GM12801 (cell line): ENCODE measurements around the gene CSNK2A2.

Experiments
- TF ChIP-seq, protein P1 (sequence below): IDR thresholded peaks from one replicate; pipeline ENCODE4 v1.5.1; 2011; ENCODE audit warnings: control low read depth; ENCODE audit not compliant: insufficient read length; ENCODE audit errors: extremely low read depth

The CSNK2A2 gene

DNA sequence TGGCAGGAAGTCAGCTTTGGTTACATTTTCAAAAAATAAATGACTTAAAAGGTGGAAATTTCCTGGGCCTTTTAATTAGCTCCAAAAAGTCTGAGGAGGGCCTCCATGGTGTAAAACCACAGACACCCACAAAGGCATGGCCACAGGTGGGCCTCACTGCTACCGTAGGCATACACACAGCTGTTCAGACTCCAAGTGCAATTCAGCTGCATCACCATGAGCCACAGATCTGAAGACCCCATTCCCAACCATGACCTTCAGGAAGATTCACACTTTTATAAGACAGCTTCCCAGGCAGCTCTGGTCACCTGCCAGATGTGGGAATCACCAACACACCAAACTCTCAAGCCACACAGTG, 20.6 kb downstream of the CSNK2A2 start:
- TF ChIP-seq, protein P1, sequence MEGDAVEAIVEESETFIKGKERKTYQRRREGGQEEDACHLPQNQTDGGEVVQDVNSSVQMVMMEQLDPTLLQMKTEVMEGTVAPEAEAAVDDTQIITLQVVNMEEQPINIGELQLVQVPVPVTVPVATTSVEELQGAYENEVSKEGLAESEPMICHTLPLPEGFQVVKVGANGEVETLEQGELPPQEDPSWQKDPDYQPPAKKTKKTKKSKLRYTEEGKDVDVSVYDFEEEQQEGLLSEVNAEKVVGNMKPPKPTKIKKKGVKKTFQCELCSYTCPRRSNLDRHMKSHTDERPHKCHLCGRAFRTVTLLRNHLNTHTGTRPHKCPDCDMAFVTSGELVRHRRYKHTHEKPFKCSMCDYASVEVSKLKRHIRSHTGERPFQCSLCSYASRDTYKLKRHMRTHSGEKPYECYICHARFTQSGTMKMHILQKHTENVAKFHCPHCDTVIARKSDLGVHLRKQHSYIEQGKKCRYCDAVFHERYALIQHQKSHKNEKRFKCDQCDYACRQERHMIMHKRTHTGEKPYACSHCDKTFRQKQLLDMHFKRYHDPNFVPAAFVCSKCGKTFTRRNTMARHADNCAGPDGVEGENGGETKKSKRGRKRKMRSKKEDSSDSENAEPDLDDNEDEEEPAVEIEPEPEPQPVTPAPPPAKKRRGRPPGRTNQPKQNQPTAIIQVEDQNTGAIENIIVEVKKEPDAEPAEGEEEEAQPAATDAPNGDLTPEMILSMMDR = no peak

- TF ChIP-seq, protein P1 = no peak
Measured at GRCh38 chr16:58176608-58177352, 21.1 kb downstream of the CSNK2A2 start.

DNA sequence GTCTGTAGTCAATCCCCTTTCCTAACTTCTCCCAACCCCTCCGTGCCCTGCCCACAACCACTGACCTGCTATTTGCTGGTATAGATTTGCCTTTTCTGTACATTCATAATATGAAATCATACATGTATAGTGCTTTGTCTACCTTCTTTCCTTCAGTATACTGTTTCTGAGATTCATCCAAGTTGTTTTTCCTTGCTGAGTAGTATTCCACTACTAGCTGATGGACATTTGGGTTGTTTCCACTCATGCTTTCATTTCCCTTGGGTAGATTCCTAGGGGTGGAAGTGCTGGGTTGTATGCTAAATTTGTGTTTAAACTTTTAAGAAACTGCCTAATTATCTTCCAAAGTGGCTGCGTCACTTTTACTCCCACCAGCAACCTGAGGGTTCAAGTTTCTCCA, 27.7 kb downstream of the CSNK2A2 start:
- TF ChIP-seq, protein P1 = no peak

GRCh38 chr16:58160855-58161254, 37.1 kb downstream of the CSNK2A2 start:
- TF ChIP-seq, protein P1 = no peak

GRCh38 chr16:58158725-58159124, 39.2 kb downstream of the CSNK2A2 start:
- TF ChIP-seq, protein P1 = no peak

- TF ChIP-seq, protein P1 = no peak
Measured at GRCh38 chr16:58157951-58158540, 39.9 kb downstream of the CSNK2A2 start.

DNA sequence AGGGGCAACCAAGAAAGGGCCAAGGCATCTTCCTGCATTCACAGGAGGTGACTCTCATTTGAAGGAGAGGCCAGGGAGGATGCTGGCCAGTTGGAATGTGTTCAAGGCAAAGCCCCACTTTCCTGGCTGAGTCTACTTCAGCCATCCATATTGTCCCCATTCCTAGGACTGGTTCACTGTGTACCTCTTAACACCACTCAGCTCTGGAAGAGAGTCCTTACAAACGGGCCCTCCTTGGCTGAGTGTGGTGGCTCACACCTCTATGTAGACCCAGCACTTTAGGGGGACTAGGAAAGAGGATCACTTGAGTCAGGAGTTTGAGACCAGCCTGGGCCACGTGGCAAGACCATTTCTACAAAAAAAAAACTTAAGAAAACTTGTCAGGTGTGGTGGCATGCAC, 40.7 kb downstream of the CSNK2A2 start:
- TF ChIP-seq, protein P1 = no peak
